Measurements from ENCODE around the gene RAB40B.

GRCh38 chr17:82668024-82668630 is 30.4 kb downstream of the RAB40B start:
- no peak for TF ChIP-seq CTCF (IDR thresholded peaks at IDR 0.05; ENCODE audit: low read length)
- no peak for TF ChIP-seq EZH2 (optimal IDR thresholded peaks at IDR 0.05; ENCODE audit: low read depth, low read length)
- TF ChIP-seq EZH2phosphoT487 (IDR thresholded peaks at IDR 0.05; ENCODE audit: low read length) = no peak
